ENCODE data around the gene ANTXRL. TPM values are rescaled to one million over a fixed set of nuclear protein-coding genes. Genes with fewer than 3 reads are reported as not detected.
"Not testable (repeated sequence)": the region's sequence is repeated elsewhere in the genome, so short reads cannot be mapped to it uniquely, and the experiment has no call there.

ANTXRL gene
- total and polyA plus RNA-seq, 2 experiments from 2014 or later, result not detected

DNA sequence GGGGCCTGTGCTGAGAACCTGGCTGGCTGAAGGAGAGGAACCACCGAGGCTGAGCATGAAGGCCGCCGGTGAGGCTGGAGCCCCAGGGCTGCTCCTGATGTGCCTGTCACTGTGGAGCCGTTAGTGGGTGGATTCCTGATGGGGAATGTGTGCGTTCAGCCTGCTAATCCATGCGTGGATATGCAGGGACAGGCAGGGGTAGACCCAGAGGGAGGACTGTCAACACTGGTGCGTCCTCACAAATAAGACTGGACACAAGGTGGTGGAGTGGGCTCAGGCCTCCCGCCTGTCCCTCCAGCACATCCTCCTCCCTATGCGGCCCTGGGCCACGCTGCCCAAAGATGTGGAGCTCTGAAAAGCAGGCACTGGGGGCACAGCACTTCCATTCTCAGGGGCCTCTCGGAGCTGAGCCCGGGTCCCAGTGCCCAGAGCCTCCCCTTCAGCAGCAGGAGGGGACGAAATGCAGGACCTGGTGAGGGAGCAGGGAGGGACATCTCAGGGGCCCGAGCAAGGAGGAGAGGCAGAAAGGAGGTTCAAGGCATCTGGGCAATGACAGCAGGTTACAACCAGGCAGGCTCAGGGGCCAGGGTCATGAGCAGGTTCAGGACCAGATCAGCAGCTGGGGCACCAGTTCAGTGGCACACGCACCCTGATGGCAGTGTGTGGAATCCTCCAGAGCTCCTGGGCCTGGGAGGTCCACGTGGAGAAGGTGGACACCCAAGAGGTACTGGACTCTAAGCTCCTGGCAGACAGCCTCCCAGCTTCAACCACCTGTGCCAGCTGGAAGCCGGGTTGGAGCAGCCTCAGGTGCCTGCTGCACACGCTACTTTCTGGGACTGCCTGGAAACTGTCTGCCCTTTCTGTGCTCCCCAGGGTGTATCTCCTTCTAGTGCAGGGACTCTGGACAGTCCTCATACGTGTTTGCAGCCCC, 33.5 kb upstream of the ANTXRL start:
- TF ChIP-seq, protein P1, sequence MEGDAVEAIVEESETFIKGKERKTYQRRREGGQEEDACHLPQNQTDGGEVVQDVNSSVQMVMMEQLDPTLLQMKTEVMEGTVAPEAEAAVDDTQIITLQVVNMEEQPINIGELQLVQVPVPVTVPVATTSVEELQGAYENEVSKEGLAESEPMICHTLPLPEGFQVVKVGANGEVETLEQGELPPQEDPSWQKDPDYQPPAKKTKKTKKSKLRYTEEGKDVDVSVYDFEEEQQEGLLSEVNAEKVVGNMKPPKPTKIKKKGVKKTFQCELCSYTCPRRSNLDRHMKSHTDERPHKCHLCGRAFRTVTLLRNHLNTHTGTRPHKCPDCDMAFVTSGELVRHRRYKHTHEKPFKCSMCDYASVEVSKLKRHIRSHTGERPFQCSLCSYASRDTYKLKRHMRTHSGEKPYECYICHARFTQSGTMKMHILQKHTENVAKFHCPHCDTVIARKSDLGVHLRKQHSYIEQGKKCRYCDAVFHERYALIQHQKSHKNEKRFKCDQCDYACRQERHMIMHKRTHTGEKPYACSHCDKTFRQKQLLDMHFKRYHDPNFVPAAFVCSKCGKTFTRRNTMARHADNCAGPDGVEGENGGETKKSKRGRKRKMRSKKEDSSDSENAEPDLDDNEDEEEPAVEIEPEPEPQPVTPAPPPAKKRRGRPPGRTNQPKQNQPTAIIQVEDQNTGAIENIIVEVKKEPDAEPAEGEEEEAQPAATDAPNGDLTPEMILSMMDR (IDR thresholded peaks at IDR 0.05; ENCODE audit: poor library complexity), result no peak
- TF ChIP-seq EZH2 (IDR thresholded peaks at IDR 0.05; ENCODE audit: borderline replicate concordance) (no peak), EZH2phosphoT487 (IDR thresholded peaks at IDR 0.05; ENCODE audit: low read depth, severe bottlenecking, unreplicated experiment) (no peak)
- no peak for DNase-seq (ENCODE audit: low spot score)
- no peak overlapping the region for H3K4me3 ChIP-seq
- no peaks in the 10 kb centered on the region for H3K9me3 ChIP-seq (ENCODE audit: low read depth)
- WGBS (ENCODE audit: low lambda C conversion rate, missing lambda C conversion rate), result 79% methylated on average over 15 of the region's 19 CpGs
- H3K4me2 ChIP-seq, result no peak overlapping the region
- no peaks in the 10 kb centered on the region for H3K79me2 ChIP-seq
- no peaks in the 10 kb centered on the region for H3K27me3 ChIP-seq
- no peak overlapping the region for H2AFZ ChIP-seq
- H3K36me3 ChIP-seq (replicated peaks; ENCODE audit: insufficient read depth, low read depth), result no peaks in the 10 kb centered on the region
- H4K20me1 ChIP-seq (ENCODE audit: insufficient read depth, poor library complexity, severe bottlenecking), result no peaks in the 10 kb centered on the region
- no peak overlapping the region for H3K27ac ChIP-seq
- H3K9me2 ChIP-seq (replicated peaks; ENCODE audit: insufficient read depth), result no peaks in the 10 kb centered on the region
- no peaks in the 10 kb centered on the region for H3K4me1 ChIP-seq (ENCODE audit: insufficient read depth)

DNA sequence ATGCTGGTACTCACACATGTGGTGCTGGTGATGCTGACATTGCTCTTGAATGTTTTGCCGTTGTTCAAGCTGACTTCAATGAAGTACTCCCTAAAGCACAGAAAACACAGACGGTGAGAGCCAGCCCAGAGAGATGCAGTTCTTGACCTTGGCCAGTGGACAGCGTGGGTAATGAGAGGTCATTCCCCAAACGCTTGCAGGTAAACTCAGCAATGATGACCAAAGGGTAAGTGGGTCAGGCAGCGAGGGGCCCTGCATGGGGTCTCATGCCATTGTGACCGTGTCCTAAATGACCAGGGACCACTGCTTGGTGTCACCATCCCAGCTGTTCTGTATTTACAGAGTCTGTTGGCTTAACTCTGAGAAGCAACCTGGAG, 32.8 kb upstream of the ANTXRL start:
- H3K4me2 ChIP-seq, result no peak overlapping the region
- DNase-seq (ENCODE audit: low spot score), result no peak
- WGBS (ENCODE audit: low lambda C conversion rate, missing lambda C conversion rate), result 90% methylated on average over 6 of the region's 6 CpGs

DNA sequence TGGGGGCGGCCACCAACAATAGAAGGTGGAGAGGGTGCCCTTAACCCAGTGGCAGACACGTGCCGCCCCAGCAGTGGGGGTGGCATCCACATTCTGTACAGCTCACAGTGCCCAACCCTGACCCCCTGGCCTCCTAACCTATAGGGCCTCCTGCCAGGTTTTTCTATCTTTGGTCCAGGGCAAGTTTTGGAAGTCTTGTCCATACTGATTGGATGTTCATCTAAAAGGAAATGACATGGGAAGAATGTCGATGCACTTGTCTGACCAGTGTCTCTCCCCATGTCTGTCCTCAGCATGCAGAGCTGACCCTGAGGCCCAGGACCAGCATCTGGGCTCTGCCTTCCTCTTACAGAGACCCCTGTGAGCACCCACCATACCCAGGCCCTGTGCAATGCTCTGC, 32.3 kb upstream of the ANTXRL start:
- Histone ChIP-seq H3K27ac (no peak overlapping the region), H3K9me3 (ENCODE audit: low read depth) (no peaks in the 10 kb centered on the region), H2AFZ (no peak overlapping the region), H3K27me3 (no peaks in the 10 kb centered on the region), H3K4me2 (no peak overlapping the region), H3K79me2 (no peaks in the 10 kb centered on the region), H4K20me1 (ENCODE audit: insufficient read depth, poor library complexity, severe bottlenecking) (no peaks in the 10 kb centered on the region), H3K4me1 (ENCODE audit: insufficient read depth) (no peaks in the 10 kb centered on the region), H3K36me3 (replicated peaks; ENCODE audit: insufficient read depth, low read depth) (no peaks in the 10 kb centered on the region), H3K9me2 (replicated peaks; ENCODE audit: insufficient read depth) (no peaks in the 10 kb centered on the region), H3K4me3 (no peak overlapping the region)
- TF ChIP-seq EZH2 (IDR thresholded peaks at IDR 0.05; ENCODE audit: borderline replicate concordance), result no peak
- TF ChIP-seq EZH2phosphoT487 (IDR thresholded peaks at IDR 0.05; ENCODE audit: low read depth, severe bottlenecking, unreplicated experiment), result no peak
- TF ChIP-seq, protein P1 (IDR thresholded peaks at IDR 0.05; ENCODE audit: poor library complexity), result no peak
- 89% methylated on average over 4 of the region's 4 CpGs for WGBS (ENCODE audit: low lambda C conversion rate, missing lambda C conversion rate)
- DNase-seq (ENCODE audit: low spot score), result no peak

More for the DNA sequence above, 32.8 kb upstream of the ANTXRL start:
- no peaks in the 10 kb centered on the region for H3K9me2 ChIP-seq (replicated peaks; ENCODE audit: insufficient read depth)
- H3K27me3 ChIP-seq, result no peaks in the 10 kb centered on the region
- H3K9me3 ChIP-seq (ENCODE audit: low read depth), result no peaks in the 10 kb centered on the region
- TF ChIP-seq EZH2phosphoT487 (IDR thresholded peaks at IDR 0.05; ENCODE audit: low read depth, severe bottlenecking, unreplicated experiment), result no peak
- TF ChIP-seq, protein P1 (IDR thresholded peaks at IDR 0.05; ENCODE audit: poor library complexity), result no peak
- no peak for TF ChIP-seq EZH2 (IDR thresholded peaks at IDR 0.05; ENCODE audit: borderline replicate concordance)
- no peak overlapping the region for H3K27ac ChIP-seq
- H3K79me2 ChIP-seq, result no peaks in the 10 kb centered on the region
- no peak overlapping the region for H3K4me3 ChIP-seq
- H3K4me1 ChIP-seq (ENCODE audit: insufficient read depth), result no peaks in the 10 kb centered on the region
- no peaks in the 10 kb centered on the region for H3K36me3 ChIP-seq (replicated peaks; ENCODE audit: insufficient read depth, low read depth)
- no peak overlapping the region for H2AFZ ChIP-seq
- no peaks in the 10 kb centered on the region for H4K20me1 ChIP-seq (ENCODE audit: insufficient read depth, poor library complexity, severe bottlenecking)

DNA sequence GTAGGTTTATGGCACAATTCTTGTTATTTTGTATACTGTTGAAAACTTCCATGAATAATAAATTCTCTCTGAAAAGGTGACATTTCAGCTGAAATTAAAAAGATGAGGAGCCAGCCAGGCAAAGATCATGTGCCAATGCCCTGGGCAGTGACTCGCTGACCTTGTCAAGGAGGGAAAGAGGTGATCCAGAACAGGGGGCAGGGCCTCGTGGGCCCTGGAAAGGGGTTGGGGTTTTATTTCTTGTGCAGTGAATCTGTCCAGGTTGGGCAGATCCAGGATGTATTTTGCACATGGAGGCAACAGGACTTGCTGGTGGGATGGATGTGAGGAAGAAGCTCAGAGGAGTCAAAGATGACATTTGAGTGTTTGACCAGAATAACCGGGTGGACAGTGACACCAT, 31.6 kb upstream of the ANTXRL start:
- DNase-seq (ENCODE audit: low spot score); H3K27ac ChIP-seq; H3K36me3 ChIP-seq (replicated peaks; ENCODE audit: insufficient read depth, low read depth); H3K79me2 ChIP-seq; H4K20me1 ChIP-seq (ENCODE audit: insufficient read depth, poor library complexity, severe bottlenecking); H3K4me3 ChIP-seq; H3K4me1 ChIP-seq (ENCODE audit: insufficient read depth); H3K9me2 ChIP-seq (replicated peaks; ENCODE audit: insufficient read depth); H3K9me3 ChIP-seq (ENCODE audit: low read depth); H3K4me2 ChIP-seq; H2AFZ ChIP-seq; H3K27me3 ChIP-seq: not testable (repeated sequence)
- 84% methylated on average over 3 of the region's 3 CpGs for WGBS (ENCODE audit: low lambda C conversion rate, missing lambda C conversion rate)
